ENCODE measurements around the gene NR1H3. TPM values are rescaled to one million over a fixed set of nuclear protein-coding genes. Genes with fewer than 3 reads are reported as not detected.
"Not testable (repeated sequence)": the region's sequence is repeated elsewhere in the genome, so short reads cannot be mapped to it uniquely, and the experiment has no call there.

The NR1H3 gene
- total and polyA plus RNA-seq, 2 donors (not counting 1 experiment from before 2014, with no cell fraction given), result 21.3 to 56.3 TPM

DNA sequence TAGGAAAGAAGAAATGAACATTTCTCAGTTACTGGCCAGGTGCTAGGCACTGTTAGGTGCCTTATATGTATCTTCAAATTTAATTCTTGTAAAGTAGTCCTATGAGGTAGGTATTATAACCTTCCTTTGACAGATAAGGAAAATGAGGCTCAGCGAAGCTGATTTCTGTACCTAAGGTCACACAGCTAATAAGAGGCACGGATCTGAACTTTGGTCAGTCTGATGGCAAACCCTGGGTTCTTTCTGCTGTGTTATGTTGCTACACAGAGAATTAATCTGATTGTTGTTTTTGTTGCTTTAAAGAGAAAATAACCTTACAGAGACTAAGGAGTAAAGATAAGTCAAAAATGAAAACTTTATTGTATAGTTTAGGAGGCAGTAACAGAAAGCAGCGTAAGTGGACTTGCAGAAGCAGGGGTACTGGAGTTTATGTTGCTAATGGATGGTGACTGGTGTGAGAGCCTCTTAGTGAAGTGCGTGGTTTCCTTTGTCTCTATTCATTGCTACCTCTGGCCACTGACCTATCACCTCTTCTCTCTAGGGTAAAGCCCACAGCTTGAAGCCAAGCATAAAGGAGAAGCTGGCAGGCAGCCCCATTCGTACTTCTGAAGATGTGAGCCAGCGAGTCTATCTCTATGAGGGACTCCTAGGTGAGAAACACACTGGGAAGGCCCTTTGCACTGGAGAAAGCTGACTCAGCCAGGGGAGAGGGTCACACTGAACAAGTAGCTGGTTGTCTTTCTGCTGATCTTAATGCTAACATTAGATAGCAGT, 50.4 kb downstream of the NR1H3 start:
- no peaks in the 10 kb centered on the region for H4K20me1 ChIP-seq (ENCODE audit: control insufficient read depth, extremely low read depth, insufficient read depth, low read length)
- no peak overlapping the region for H3K4me3 ChIP-seq (replicated peaks in 1 of 4; ENCODE audit: control extremely low read depth in 1 of 4, insufficient read depth in 1 of 4, low read depth in 3 of 4, low read length in 4 of 4)
- H3K36me3 ChIP-seq (ENCODE audit: control insufficient read depth, insufficient read depth, low read length), result peaks cover 8% of the 10 kb centered on the region
- H3K27me3 ChIP-seq (ENCODE audit: control insufficient read depth, insufficient read depth, low read length), result no peaks in the 10 kb centered on the region
- H3K4me1 ChIP-seq (ENCODE audit: control insufficient read depth, extremely low read depth, insufficient read depth, low read length), result no peaks in the 10 kb centered on the region
- no peak overlapping the region for H3K4me2 ChIP-seq (ENCODE audit: extremely low read depth, insufficient read depth, low read length)
- H3K9me3 ChIP-seq (ENCODE audit: control insufficient read depth, insufficient read depth, low read depth, low read length), result no peaks in the 10 kb centered on the region
- no peak overlapping the region for H3K9ac ChIP-seq (ENCODE audit: insufficient read depth, low read length)
- no peaks in the 10 kb centered on the region for H3K79me2 ChIP-seq (ENCODE audit: control insufficient read depth, insufficient read depth, low read length)
- no peak overlapping the region for H3K27ac ChIP-seq (ENCODE audit: insufficient read depth, low read length)
- no peak overlapping the region for H2AFZ ChIP-seq (ENCODE audit: low read length)
- TF ChIP-seq, protein P1, sequence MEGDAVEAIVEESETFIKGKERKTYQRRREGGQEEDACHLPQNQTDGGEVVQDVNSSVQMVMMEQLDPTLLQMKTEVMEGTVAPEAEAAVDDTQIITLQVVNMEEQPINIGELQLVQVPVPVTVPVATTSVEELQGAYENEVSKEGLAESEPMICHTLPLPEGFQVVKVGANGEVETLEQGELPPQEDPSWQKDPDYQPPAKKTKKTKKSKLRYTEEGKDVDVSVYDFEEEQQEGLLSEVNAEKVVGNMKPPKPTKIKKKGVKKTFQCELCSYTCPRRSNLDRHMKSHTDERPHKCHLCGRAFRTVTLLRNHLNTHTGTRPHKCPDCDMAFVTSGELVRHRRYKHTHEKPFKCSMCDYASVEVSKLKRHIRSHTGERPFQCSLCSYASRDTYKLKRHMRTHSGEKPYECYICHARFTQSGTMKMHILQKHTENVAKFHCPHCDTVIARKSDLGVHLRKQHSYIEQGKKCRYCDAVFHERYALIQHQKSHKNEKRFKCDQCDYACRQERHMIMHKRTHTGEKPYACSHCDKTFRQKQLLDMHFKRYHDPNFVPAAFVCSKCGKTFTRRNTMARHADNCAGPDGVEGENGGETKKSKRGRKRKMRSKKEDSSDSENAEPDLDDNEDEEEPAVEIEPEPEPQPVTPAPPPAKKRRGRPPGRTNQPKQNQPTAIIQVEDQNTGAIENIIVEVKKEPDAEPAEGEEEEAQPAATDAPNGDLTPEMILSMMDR (conservative IDR thresholded peaks at IDR 0.05 in 1 of 2, IDR thresholded peaks at IDR 0.05 in 1 of 2; ENCODE audit: low read depth in 1 of 2, low read length in 2 of 2), result no peak
- DNase-seq (ENCODE audit: low read depth in 2 of 2), result no peak

DNA sequence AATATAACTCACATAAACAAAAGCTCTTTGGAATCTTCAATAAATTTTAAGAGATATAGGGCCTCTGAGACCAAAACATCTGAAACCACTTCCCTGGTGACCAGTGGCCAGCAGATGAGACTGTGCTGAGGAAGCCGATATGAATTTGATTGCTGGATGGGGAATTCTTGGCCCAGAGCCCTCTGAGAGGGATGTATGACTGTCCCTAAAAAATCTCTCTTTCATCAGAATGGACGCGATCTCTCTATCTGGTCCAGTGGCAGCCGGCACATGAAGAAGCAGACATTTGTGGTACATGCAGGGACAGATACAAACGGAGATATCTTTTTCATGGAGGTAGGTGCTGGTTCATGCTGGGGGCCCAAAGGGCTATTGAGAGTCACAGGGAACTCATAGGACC, 57.2 kb downstream of the NR1H3 start:
- Histone ChIP-seq H3K36me3 (ENCODE audit: control insufficient read depth, insufficient read depth, low read length) (peaks cover 3% of the 10 kb centered on the region), H2AFZ (ENCODE audit: low read length) (no peak overlapping the region), H3K27me3 (ENCODE audit: control insufficient read depth, insufficient read depth, low read length) (no peaks in the 10 kb centered on the region), H3K9me3 (ENCODE audit: control insufficient read depth, insufficient read depth, low read depth, low read length) (no peaks in the 10 kb centered on the region), H4K20me1 (ENCODE audit: control insufficient read depth, extremely low read depth, insufficient read depth, low read length) (no peaks in the 10 kb centered on the region), H3K79me2 (ENCODE audit: control insufficient read depth, insufficient read depth, low read length) (no peaks in the 10 kb centered on the region), H3K4me3 (replicated peaks in 1 of 4; ENCODE audit: control extremely low read depth in 1 of 4, insufficient read depth in 1 of 4, low read depth in 3 of 4, low read length in 4 of 4) (no peak overlapping the region), H3K4me2 (ENCODE audit: extremely low read depth, insufficient read depth, low read length) (no peak overlapping the region), H3K4me1 (ENCODE audit: control insufficient read depth, extremely low read depth, insufficient read depth, low read length) (no peaks in the 10 kb centered on the region), H3K9ac (ENCODE audit: insufficient read depth, low read length) (no peak overlapping the region), H3K27ac (ENCODE audit: insufficient read depth, low read length) (no peak overlapping the region)
- no peak for DNase-seq (ENCODE audit: low read depth in 2 of 2)
- TF ChIP-seq EZH2 (IDR thresholded peaks at IDR 0.05; ENCODE audit: low read length, missing control alignments), result no peak
- TF ChIP-seq, protein P1 (conservative IDR thresholded peaks at IDR 0.05 in 1 of 2, IDR thresholded peaks at IDR 0.05 in 1 of 2; ENCODE audit: low read depth in 1 of 2, low read length in 2 of 2), result no peak

DNA sequence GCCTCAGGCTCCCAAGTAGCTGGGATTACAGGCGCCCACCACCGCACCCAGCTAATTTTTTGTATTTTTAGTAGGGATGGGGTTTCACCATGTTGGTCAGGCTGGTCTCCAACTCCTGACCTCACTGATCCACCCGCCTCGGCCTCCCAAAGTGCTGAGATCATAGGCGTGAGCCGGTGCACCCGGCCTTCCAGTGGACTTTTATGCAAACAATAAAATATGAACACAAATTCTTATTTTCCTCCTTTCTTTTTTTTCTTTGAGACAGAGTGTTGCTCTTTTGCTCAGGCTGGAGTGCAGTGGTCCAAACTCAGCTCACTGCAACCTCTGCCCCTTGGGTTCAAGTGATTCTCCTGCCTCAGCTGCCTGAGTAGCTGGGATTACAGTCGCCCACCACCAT, 58.7 kb downstream of the NR1H3 start:
- H4K20me1 ChIP-seq (ENCODE audit: control insufficient read depth, extremely low read depth, insufficient read depth, low read length); H3K4me3 ChIP-seq (replicated peaks in 1 of 4; ENCODE audit: control extremely low read depth in 1 of 4, insufficient read depth in 1 of 4, low read depth in 3 of 4, low read length in 4 of 4); H3K36me3 ChIP-seq (ENCODE audit: control insufficient read depth, insufficient read depth, low read length); H3K9ac ChIP-seq (ENCODE audit: insufficient read depth, low read length); H3K9me3 ChIP-seq (ENCODE audit: control insufficient read depth, insufficient read depth, low read depth, low read length); H3K27me3 ChIP-seq (ENCODE audit: control insufficient read depth, insufficient read depth, low read length); H2AFZ ChIP-seq (ENCODE audit: low read length); H3K79me2 ChIP-seq (ENCODE audit: control insufficient read depth, insufficient read depth, low read length); H3K4me2 ChIP-seq (ENCODE audit: extremely low read depth, insufficient read depth, low read length); DNase-seq (ENCODE audit: low read depth in 2 of 2); H3K4me1 ChIP-seq (ENCODE audit: control insufficient read depth, extremely low read depth, insufficient read depth, low read length); H3K27ac ChIP-seq (ENCODE audit: insufficient read depth, low read length): not testable (repeated sequence)

All from fibroblast of lung (primary cell).